Stimulated activated CD8-positive, alpha-beta memory T cell treated with anti-CD3 and anti-CD28 coated beads, Interleukin-12 subunit alpha, Interleukin-12 subunit beta, amount 100 ng/mL, for 24 hours (primary cell): ENCODE data around the gene AEBP2.
"Not testable (repeated sequence)": the region's sequence is repeated elsewhere in the genome, so short reads cannot be mapped to it uniquely, and the experiment has no call there.

Experiments used
- DNase-seq: peaks from one replicate; pipeline ENCODE4 v3.0.0-alpha.2; 2020; ENCODE audit errors: extremely low read depth

AEBP2 gene

GRCh38 chr12:19439059-19440018 is at the start of gene AEBP2:
AEBP2 (plus strand) TSS chr12:19439492; CDS start chr12:19439700, 208 bp downstream.
- peak; percentile 67 for DNase-seq

DNA sequence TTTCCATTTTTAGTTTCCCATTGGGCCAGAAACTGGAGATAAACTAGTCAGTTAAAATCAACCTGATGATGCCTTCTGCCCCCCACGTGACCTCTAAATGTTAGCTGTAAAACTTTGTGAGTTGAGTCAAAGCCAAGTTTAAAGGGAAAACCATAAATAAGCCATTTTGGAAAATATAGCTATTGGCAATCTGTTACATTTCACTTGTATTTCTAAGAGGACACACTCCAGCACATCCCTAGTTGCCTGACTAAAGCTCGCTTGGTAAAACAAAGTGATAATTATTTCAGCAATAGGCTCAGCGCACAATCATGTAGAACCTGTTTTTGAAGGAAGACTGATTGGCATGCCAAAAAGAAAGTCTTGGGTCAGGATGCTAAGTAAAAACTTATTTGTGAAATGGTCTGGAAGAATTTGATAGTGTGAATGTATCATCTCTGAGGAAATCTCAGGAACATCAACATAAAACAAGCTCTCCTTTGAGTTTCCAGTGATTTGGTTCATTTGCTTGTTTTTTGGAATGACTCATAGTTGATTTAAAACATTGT is 49.2 kb upstream of the AEBP2 start:
- no peak for DNase-seq

DNA sequence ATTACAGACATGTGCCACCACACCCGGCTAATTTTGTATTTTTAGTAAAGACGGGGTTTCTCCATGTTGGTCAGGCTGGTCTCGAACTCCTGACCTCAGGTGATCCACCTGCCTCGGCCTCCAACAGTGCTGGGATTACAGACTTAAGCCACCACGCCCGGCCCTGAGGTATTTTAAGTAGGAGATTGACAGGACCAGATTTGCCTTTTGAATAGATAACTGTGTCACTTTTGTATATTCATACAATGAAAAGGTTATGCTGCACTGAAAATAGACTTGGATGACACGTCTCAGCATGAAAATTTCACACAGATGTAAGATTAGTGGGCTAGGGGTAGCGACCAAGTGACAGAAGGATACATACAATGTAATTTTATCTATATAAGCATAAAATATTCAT is 46.6 kb upstream of the AEBP2 start:
- DNase-seq = not testable (repeated sequence)

GRCh38 chr12:19394385-19394784 is 44.9 kb upstream of the AEBP2 start:
- no peak for DNase-seq

GRCh38 chr12:19397534-19397933 is 41.8 kb upstream of the AEBP2 start:
- DNase-seq = no peak

DNA sequence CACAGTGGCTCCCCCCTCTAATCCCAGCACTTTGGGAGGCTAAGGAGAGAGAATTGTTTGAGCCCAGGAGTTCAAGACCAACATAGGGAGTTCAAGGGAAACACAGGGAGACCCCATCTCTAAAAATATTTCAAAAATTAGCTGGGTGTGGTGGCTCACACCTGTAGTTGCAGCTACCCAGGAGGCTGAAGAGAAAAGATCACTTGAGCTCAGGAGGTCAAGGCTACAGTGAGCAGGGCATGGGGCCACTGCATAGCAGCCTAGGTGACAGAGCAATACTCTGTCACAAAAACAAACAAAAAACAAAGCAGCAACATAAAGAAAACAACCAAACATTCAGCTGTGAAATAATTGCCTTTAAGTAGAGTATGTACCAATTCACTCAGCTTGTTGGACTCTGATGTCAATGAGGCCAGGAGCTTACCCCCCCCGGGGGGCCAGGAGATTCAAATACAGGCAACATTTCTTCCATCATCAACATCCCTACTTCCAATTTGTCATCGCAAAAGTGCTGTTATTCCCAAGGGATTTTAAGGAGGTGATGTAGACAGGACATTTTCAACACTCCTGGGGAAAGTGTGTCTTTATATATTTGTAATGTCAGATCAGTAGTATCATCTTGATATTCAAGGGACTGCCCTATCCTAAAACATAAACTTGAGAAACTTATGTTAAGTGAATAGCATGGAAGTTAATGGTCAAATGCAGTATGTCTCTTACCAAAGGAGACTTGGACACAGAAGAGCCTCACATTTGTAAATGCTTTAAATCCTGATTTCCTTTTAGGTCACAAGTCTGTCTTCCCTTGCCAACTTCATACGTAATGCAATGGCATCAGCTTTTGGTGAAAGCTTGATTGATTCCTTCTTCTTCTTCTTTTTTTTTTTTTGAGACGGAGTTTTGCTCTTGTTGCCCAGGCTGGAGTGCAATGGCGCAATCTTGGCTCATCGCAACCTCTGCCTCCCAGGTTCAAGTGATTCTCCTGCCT is 40.6 kb upstream of the AEBP2 start:
- no peak for DNase-seq

- not testable (repeated sequence) for DNase-seq
Observed at GRCh38 chr12:19400649-19401285, 38.5 kb upstream of the AEBP2 start.

GRCh38 chr12:19402211-19402610 is 37.1 kb upstream of the AEBP2 start:
- no peak for DNase-seq

GRCh38 chr12:19402743-19403431 is 36.4 kb upstream of the AEBP2 start:
- no peak for DNase-seq

DNA sequence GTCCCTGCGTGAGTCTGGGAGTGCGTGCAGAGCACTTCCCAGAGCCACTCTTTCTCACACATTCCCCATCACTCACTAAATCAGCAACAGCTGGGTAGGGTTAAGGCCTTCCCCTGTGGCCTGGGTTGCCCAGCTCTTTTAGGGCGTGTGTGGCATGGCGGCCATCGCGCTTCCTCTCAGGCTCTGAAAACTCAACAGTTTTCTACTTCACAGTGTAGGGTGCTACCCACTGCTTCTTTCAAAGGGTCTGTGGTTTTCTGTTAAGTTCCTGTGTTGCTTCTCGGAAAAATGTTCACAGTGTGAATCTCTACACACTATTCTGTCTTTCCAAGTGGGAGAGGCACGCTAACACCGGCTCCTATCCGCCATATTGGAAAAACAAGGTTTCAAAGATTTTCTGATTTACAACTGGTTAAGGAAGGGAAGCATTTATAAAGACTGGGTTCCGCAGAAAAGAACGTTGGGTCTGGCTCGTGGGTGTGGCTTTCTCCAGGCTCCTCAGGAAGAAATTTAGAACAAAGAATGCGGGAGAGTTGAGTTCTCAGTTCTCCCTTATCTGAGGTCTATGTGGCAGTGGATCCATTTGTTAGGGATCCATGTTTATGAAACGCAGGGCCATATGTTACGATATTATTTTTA is 34.9 kb upstream of the AEBP2 start:
- DNase-seq = no peak

DNA sequence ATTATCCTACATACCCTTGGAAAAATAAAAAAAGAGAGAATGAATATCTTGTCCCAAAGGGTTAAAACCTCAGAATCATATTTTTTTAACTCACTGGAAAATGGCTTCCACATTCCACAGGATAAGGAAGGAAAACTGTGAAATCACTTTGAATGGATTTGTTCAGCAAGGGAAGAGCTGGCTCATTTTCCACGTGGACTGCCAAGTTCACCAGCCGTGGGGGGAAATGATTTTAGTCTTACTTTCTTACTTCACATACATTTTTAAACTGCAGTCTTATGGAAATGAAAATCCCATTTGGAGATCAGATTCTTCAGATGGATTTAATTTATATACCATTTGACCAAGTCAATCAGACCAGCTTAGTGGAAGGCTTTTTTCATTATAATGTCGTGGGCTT is 29.9 kb upstream of the AEBP2 start:
- no peak for DNase-seq

- no peak for DNase-seq
Observed at GRCh38 chr12:19410211-19410610, 29.1 kb upstream of the AEBP2 start.

GRCh38 chr12:19410629-19411185 is 28.6 kb upstream of the AEBP2 start:
- DNase-seq = no peak

DNA sequence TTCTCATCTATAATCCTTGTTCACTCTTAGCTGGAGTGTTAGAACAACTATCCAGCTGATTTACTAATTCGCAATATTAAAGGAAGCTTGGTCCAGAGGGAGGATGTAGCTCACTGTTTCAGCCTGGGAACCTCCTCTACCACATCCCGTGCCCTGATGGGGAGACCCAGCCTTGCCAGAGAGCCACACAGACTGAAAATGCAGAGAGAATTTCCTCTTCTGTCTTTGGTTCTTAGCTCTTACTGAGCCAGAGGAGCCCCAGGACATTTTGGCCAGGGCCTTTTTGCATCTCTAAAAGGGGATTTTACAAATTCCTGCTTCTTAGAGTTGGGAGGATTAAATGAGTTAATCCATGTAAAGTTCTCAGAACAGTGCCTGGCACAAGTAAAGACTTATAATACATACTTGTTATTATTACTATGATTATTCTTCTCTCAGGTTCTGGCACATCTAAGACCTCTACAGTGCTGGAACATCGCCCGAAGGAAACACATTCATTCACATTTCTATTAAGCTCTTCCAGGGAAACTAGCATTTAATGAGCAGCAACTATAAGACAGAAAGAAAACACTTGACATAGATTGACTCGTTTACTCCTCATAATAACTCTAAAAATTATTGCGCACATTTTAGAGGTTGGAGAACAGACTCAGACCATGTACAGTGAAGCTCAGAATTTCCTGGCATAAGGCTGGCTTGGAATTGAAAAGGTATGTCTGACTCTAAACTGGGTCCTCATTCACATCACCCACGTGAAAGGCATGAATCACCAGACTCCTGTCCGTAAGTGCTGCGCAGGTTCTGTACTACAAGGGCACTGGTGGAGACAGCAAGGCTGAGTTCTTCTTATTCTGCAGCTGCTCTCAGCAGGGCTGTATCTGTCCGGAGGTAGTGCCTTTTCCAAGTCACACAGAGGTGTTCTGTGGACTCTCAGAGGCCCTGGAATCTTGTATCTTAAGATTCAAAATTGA is 27.8 kb upstream of the AEBP2 start:
- no peak for DNase-seq

DNA sequence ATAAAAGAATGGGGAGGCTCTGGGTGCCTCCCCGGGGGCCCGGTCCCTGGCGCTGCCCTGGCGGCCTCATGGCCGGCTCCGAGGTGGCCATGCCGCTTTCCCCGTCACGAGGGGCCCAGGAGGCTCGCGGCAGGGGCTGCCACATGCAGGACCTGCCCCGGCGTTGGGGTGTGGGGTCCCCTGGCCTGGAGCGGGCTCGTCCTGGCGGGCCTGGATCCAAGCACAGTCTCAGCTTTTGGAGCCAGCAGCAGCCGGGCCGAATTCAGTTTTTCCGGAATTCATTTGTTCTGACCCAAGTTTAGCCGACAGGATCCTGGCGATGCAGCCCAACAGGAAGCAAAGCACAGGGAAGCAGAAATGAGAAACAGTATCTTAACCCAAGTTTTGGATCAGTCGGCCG is 26.4 kb upstream of the AEBP2 start:
- no peak for DNase-seq

- not testable (repeated sequence) for DNase-seq
Observed at GRCh38 chr12:19413582-19413981, 25.7 kb upstream of the AEBP2 start.

GRCh38 chr12:19415563-19415962 is 23.7 kb upstream of the AEBP2 start:
- no peak for DNase-seq

GRCh38 chr12:19419086-19419485 is 20.2 kb upstream of the AEBP2 start:
- no peak for DNase-seq
